Stimulated activated CD4-positive, alpha-beta T cell treated with anti-CD3 and anti-CD28 coated beads, Interleukin-2, amount 100 ng/mL, for 24 hours (primary cell): ENCODE measurements around the gene SEPTIN3.
A peak's percentile ranks its signal among the peaks of the same experiment; 100 is the strongest.
"Not testable (repeated sequence)": the region's sequence is repeated elsewhere in the genome, so short reads cannot be mapped to it uniquely, and the experiment has no call there.

ENCODE experiments used
- DNase-seq, 2 donors: peaks; one replicate each; pipeline ENCODE4 v3.0.0-alpha.2; 2020

Gene SEPTIN3

GRCh38 chr22:41940832-41941765 lies 28.1 kb upstream of the SEPTIN3 start:
- DNase-seq = peak; percentile 82 to 86

GRCh38 chr22:41943661-41944209 lies 25.5 kb upstream of the SEPTIN3 start:
- DNase-seq = no peak

- DNase-seq = peak; percentile 94 to 97
Measured at GRCh38 chr22:41946629-41947423, 22.4 kb upstream of the SEPTIN3 start, which contains the start of gene CENPM. CENPM (minus strand) TSS chr22:41947152; CDS start chr22:41947076, 76 bp downstream.

GRCh38 chr22:41947424-41948080 lies 21.7 kb upstream of the SEPTIN3 start:
- DNase-seq = peak in 1 of 2 donors; percentile 16

- DNase-seq = no peak
Measured at GRCh38 chr22:41948142-41948541, 21.1 kb upstream of the SEPTIN3 start.

- not testable (repeated sequence) for DNase-seq
Measured at GRCh38 chr22:41948928-41949296, 20.3 kb upstream of the SEPTIN3 start.

- peak in 1 of 2 donors; percentile 14 for DNase-seq
Measured at GRCh38 chr22:41949297-41949965, 19.8 kb upstream of the SEPTIN3 start.

- peak in 1 of 2 donors; percentile 15 for DNase-seq
Measured at GRCh38 chr22:41951898-41952474, 17.3 kb upstream of the SEPTIN3 start, which contains the start of gene SMIM45. SMIM45 (plus strand) TSS chr22:41952150.

GRCh38 chr22:41952713-41953112 lies 16.5 kb upstream of the SEPTIN3 start:
- DNase-seq = no peak

- no peak for DNase-seq
Measured at GRCh38 chr22:41957941-41958556, 11.2 kb upstream of the SEPTIN3 start.

- no peak for DNase-seq
Measured at GRCh38 chr22:41963453-41964111, 5.7 kb upstream of the SEPTIN3 start.

GRCh38 chr22:41964112-41964491 lies 5.1 kb upstream of the SEPTIN3 start:
- no peak for DNase-seq

- no peak for DNase-seq
Measured at GRCh38 chr22:41966225-41966606, 3.0 kb upstream of the SEPTIN3 start.

GRCh38 chr22:41966607-41967240 lies 2.5 kb upstream of the SEPTIN3 start:
- peak; percentile 30 to 48 for DNase-seq

GRCh38 chr22:41968601-41969000 lies 642 bp upstream of the SEPTIN3 start:
- DNase-seq = no peak

GRCh38 chr22:41970601-41971000 lies 1.4 kb downstream of the SEPTIN3 start:
- DNase-seq = no peak

- DNase-seq = no peak
Measured at GRCh38 chr22:41971431-41971830, 2.2 kb downstream of the SEPTIN3 start.

GRCh38 chr22:41974691-41975290 lies 5.5 kb downstream of the SEPTIN3 start:
- no peak for DNase-seq

- no peak for DNase-seq
Measured at GRCh38 chr22:41975299-41976069, 6.2 kb downstream of the SEPTIN3 start.
